ENCODE data around the gene WDR47. TPM values are rescaled to one million over a fixed set of nuclear protein-coding genes. Genes with fewer than 3 reads are reported as not detected.
"Not testable (repeated sequence)": the region's sequence is repeated elsewhere in the genome, so short reads cannot be mapped to it uniquely, and the experiment has no call there.

Gene WDR47
- total RNA-seq, 1 experiment from 2014 or later: 6.8 TPM

DNA sequence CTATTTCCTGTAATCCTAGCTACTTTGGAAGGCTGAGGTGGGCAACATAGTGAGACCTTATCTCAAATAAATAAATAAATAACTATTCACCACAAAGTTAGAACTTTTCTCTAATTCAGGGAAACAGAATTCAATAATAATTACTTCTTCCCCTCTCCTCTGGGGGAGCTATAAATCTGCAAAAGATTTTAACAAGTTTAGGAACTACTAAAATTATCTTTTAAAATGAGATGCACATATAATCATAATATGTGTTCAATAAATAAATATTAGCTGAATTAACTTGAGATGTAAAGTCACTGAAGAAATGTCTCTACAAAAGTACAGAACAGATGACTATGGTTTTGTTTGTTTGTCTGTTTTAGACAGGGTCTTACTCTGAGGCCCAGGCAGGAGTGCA lies 14.1 kb downstream of the WDR47 start:
- Mint-ChIP-seq H3K27me3 (ENCODE audit: unreplicated experiment) (no peaks in the 10 kb centered on the region), H3K4me1 (ENCODE audit: low read depth, unreplicated experiment) (no peaks in the 10 kb centered on the region), H3K27ac (ENCODE audit: unreplicated experiment) (no peak overlapping the region), H3K4me3 (ENCODE audit: low read depth, unreplicated experiment) (no peak overlapping the region), H3K36me3 (ENCODE audit: insufficient read depth, unreplicated experiment) (no peaks in the 10 kb centered on the region), H3K9me3 (ENCODE audit: low read depth, unreplicated experiment) (no peaks in the 10 kb centered on the region)
- DNase-seq: no peak
- intact Hi-C loops (cut with micrococcal nuclease; ENCODE audit: unreplicated experiment): no loop called here
- CTCF ChIA-PET: interaction anchor here (1.0 kb wide), 2 partner anchors 10 to 72 kb away, joined by 3 read pairs; no protein-coding TSS in a partner anchor
- BruUV-seq (replicated peaks): no TSS peak
- TF ChIP-seq CTCF (IDR thresholded peaks at IDR 0.05; ENCODE audit: unreplicated experiment): peak; percentile 13

GRCh38 chr1:109025694-109026093 lies 16.2 kb downstream of the WDR47 start:
- CTCF ChIA-PET: no interaction called here
- Mint-ChIP-seq H3K9me3 (ENCODE audit: low read depth, unreplicated experiment) (no peaks in the 10 kb centered on the region), H3K36me3 (ENCODE audit: insufficient read depth, unreplicated experiment) (no peaks in the 10 kb centered on the region), H3K27ac (ENCODE audit: unreplicated experiment) (no peak overlapping the region), H3K4me3 (ENCODE audit: low read depth, unreplicated experiment) (no peak overlapping the region), H3K4me1 (ENCODE audit: low read depth, unreplicated experiment) (no peaks in the 10 kb centered on the region), H3K27me3 (ENCODE audit: unreplicated experiment) (no peaks in the 10 kb centered on the region)
- no peak for TF ChIP-seq CTCF (IDR thresholded peaks at IDR 0.05; ENCODE audit: unreplicated experiment)
- DNase-seq: no peak
- BruUV-seq (replicated peaks): no TSS peak
- intact Hi-C loops (cut with micrococcal nuclease; ENCODE audit: unreplicated experiment): no loop called here

GRCh38 chr1:109024646-109025045 lies 17.3 kb downstream of the WDR47 start:
- no TSS peak for BruUV-seq (replicated peaks)
- H3K4me3 Mint-ChIP-seq (ENCODE audit: low read depth, unreplicated experiment): no peak overlapping the region
- no peaks in the 10 kb centered on the region for H3K4me1 Mint-ChIP-seq (ENCODE audit: low read depth, unreplicated experiment)
- H3K27me3 Mint-ChIP-seq (ENCODE audit: unreplicated experiment): no peaks in the 10 kb centered on the region
- intact Hi-C loops (cut with micrococcal nuclease; ENCODE audit: unreplicated experiment): no loop called here
- no peak for DNase-seq
- CTCF ChIA-PET: interaction anchor here (0.6 kb wide), 1 partner anchor 334 kb away, joined by 6 read pairs; no protein-coding TSS in a partner anchor
- H3K36me3 Mint-ChIP-seq (ENCODE audit: insufficient read depth, unreplicated experiment): no peaks in the 10 kb centered on the region
- no peaks in the 10 kb centered on the region for H3K9me3 Mint-ChIP-seq (ENCODE audit: low read depth, unreplicated experiment)
- no peak overlapping the region for H3K27ac Mint-ChIP-seq (ENCODE audit: unreplicated experiment)
- TF ChIP-seq CTCF (IDR thresholded peaks at IDR 0.05; ENCODE audit: unreplicated experiment): no peak

DNA sequence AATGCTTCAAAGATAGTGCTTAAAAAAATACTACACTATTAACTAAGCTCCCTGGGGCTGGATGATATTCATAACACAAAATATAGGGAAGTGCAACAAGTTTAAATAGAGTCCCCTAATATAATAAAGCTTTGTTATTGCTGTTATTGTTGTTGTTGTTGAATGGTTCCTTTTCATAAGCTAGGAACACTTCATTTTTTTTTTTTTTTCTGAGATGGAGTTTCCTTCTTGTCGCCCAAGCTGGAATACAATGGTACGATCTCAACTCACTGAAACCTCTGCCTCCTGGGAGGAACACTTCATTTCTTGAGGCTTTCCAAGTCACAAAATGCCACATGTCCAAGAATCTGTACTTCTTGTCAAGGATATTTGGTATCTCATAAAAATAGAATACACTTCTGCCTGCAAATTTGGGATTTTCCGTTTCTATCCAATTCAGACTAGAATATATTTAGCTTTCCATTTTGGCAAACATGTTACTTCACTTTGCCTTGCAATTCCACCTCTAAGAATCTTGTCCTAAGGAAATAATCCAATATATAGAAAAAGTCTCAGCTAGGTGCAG lies 21.1 kb downstream of the WDR47 start:
- intact Hi-C loops (cut with micrococcal nuclease; ENCODE audit: unreplicated experiment): no loop called here
- TF ChIP-seq CTCF (IDR thresholded peaks at IDR 0.05; ENCODE audit: unreplicated experiment): no peak
- CTCF ChIA-PET: interaction anchor here (0.7 kb wide), 2 partner anchors 92 to 454 kb away, joined by 5 to 7 read pairs; no protein-coding TSS in a partner anchor
- Mint-ChIP-seq H3K27ac (ENCODE audit: unreplicated experiment) (no peak overlapping the region), H3K4me1 (ENCODE audit: low read depth, unreplicated experiment) (no peaks in the 10 kb centered on the region), H3K36me3 (ENCODE audit: insufficient read depth, unreplicated experiment) (no peaks in the 10 kb centered on the region), H3K4me3 (ENCODE audit: low read depth, unreplicated experiment) (no peak overlapping the region), H3K9me3 (ENCODE audit: low read depth, unreplicated experiment) (peaks cover 5% of the 10 kb centered on the region), H3K27me3 (ENCODE audit: unreplicated experiment) (no peaks in the 10 kb centered on the region)
- DNase-seq: no peak
- no TSS peak for BruUV-seq (replicated peaks)

DNA sequence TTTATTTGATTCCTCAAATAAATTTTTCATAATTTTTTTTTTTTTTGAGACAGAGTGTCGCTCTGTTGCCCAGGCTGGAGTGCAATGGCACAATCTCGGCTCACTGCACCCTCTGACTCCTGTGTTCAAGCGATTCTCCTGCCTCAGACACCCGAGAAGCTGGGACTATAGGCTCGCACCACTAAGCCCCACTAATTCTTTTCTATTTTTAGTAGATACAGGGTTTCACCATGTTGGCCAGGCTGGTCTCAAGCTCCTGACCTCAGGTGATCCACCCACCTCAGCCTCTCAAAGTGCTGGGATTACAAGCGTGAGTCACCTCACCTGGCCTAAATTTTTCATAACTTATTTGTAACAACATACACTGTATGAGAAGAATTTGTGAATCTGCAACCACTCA lies 24.2 kb downstream of the WDR47 start:
- BruUV-seq (replicated peaks); intact Hi-C loops (cut with micrococcal nuclease; ENCODE audit: unreplicated experiment); DNase-seq; CTCF ChIA-PET; H3K36me3 Mint-ChIP-seq (ENCODE audit: insufficient read depth, unreplicated experiment); H3K4me3 Mint-ChIP-seq (ENCODE audit: low read depth, unreplicated experiment); H3K9me3 Mint-ChIP-seq (ENCODE audit: low read depth, unreplicated experiment); H3K4me1 Mint-ChIP-seq (ENCODE audit: low read depth, unreplicated experiment); H3K27me3 Mint-ChIP-seq (ENCODE audit: unreplicated experiment); H3K27ac Mint-ChIP-seq (ENCODE audit: unreplicated experiment): not testable (repeated sequence)
